DND-41 (cell line): ENCODE data around the gene RALGPS1.

Experiments
- EZH2 ChIP-seq: IDR thresholded peaks from 3 replicates; pipeline ENCODE4 v1.6.1; 2012; ENCODE audit warnings: borderline replicate concordance, low read depth, mild to moderate bottlenecking, moderate library complexity, low read length, inconsistent platforms; ENCODE audit not compliant: severe bottlenecking
- TF ChIP-seq, protein P1 (sequence below): IDR thresholded peaks from 2 replicates; pipeline ENCODE4 v1.5.1; 2012; ENCODE audit warnings: borderline replicate concordance, low read length, moderate library complexity, mild to moderate bottlenecking; ENCODE audit not compliant: poor library complexity, severe bottlenecking; ENCODE audit errors: extremely low read depth

DNA sequence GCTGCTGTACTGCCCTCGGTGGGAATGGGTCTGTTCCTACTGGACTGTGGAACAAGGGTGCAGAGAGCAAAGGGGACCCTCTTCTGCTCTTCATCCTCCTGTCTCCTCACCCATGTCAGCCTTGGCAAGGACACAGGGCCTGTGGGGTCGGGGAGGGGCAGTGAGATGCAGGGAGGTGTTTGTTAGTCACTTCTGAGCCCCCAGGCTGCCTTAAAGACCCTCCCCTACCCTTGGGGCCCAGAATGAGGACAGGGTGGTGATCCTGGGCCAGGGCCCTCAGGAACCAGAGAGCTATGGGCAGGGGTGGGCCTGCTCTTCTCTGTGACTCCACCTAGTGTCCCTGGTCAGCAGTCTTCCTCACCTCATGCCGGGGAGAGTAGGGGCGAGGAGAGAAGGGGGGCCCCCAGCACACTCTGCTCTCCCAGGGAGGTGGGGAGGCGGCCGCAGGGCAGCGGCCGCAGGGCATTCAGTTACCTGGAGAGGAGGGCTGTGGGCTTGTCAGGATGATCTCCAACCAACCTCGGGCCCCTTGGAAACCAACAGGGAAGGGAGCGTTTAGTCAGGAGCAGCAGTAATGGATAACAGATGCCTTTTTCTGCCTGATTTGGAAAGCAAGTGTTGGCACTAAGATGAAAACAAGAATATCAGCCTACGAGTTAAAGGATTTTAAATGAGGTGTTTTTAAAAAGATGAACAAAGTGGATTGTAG, 288.0 kb downstream of the RALGPS1 start:
- TF ChIP-seq, protein P1, sequence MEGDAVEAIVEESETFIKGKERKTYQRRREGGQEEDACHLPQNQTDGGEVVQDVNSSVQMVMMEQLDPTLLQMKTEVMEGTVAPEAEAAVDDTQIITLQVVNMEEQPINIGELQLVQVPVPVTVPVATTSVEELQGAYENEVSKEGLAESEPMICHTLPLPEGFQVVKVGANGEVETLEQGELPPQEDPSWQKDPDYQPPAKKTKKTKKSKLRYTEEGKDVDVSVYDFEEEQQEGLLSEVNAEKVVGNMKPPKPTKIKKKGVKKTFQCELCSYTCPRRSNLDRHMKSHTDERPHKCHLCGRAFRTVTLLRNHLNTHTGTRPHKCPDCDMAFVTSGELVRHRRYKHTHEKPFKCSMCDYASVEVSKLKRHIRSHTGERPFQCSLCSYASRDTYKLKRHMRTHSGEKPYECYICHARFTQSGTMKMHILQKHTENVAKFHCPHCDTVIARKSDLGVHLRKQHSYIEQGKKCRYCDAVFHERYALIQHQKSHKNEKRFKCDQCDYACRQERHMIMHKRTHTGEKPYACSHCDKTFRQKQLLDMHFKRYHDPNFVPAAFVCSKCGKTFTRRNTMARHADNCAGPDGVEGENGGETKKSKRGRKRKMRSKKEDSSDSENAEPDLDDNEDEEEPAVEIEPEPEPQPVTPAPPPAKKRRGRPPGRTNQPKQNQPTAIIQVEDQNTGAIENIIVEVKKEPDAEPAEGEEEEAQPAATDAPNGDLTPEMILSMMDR = no peak
- TF ChIP-seq EZH2 = no peak
